Gastroesophageal sphincter (tissue), 4 donors: Measurements from ENCODE around the gene EPHB2. TPM values are rescaled to one million over a fixed set of nuclear protein-coding genes. Genes with fewer than 3 reads are reported as not detected.

ENCODE experiments used
- ATAC-seq: fragments of 150-250 bp; one replicate; pipeline ENCODE4 v1.9.1; 2016; ENCODE audit warnings: mild to moderate bottlenecking, moderate library complexity
- H3K27ac ChIP-seq, 4 donors: fragments of 200-600 bp; sonication (generic) in 3 of 4; 1 replicate in 3 of 4; 2 replicates in 1 of 4; pipeline ENCODE4 v1.5.1; 2016 to 2019
- H3K27me3 ChIP-seq: fragments of 200-600 bp; sonication (generic); one replicate; pipeline ENCODE4 v1.5.1; 2019
- H3K36me3 ChIP-seq, 2 donors: fragments of 200-600 bp; sonication (generic); one replicate each; pipeline ENCODE4 v1.5.1; 2019; ENCODE audit warnings: control low read depth in 1 of 2
- H3K4me1 ChIP-seq, 3 donors: fragments of 200-600 bp; sonication (generic); 1 replicate in 2 of 3; 2 replicates in 1 of 3; pipeline ENCODE4 v1.5.1; 2016 to 2019; ENCODE audit warnings: control low read depth in 2 of 3
- H3K4me3 ChIP-seq, 2 donors: fragments of 200-600 bp; sonication (generic); one replicate each; pipeline ENCODE4 v1.5.1; 2019; ENCODE audit warnings: mild to moderate bottlenecking in 1 of 2, moderate library complexity in 1 of 2
- H3K9me3 ChIP-seq, 3 donors: fragments of 200-600 bp; sonication (generic); one replicate each; pipeline ENCODE4 v1.5.1; 2017 to 2019; ENCODE audit warnings: control low read depth in 2 of 3
- CTCF ChIP-seq, 4 experiments: fragments of 200-600 bp in 2 of 4; fragments of 450-650 bp in 2 of 4; sonication (generic) in 1 of 4; IDR thresholded peaks; one replicate each; pipeline ENCODE4 v1.5.1; 2017 to 2019; ENCODE audit warnings: antibody characterized with exemption in 4 of 4, mild to moderate bottlenecking in 2 of 4, moderate library complexity in 2 of 4
- EP300 ChIP-seq: sonication (generic); formaldehyde crosslinking; IDR thresholded peaks from one replicate; pipeline ENCODE4 v1.6.1; 2017; ENCODE audit warnings: antibody characterized with exemption, mild to moderate bottlenecking
- POLR2A ChIP-seq, 2 donors: fragments of 450-650 bp; IDR thresholded peaks; one replicate each; pipeline ENCODE4 v1.6.1; 2017; ENCODE audit warnings: antibody characterized with exemption in 2 of 2, mild to moderate bottlenecking in 2 of 2, moderate library complexity in 1 of 2
- POLR2AphosphoS5 ChIP-seq: sonication (generic); formaldehyde crosslinking; IDR thresholded peaks from one replicate; pipeline ENCODE4 v1.6.1; 2017; ENCODE audit warnings: antibody characterized with exemption
- WGBS, 2 donors: methylation state at CpG; one replicate each; pipeline ENCODE4 v1.1.5; 2018; ENCODE audit warnings: low coverage in 1 of 2; 5-methylcytosine and 5-hydroxymethylcytosine counted together
- total RNA-seq, 4 donors: library from RNA; depleted of rRNA; stranded (reverse); fragments of >200 nt; gene quantifications; one replicate each; pipeline ENCODE4 v1.1.0, GENCODE V29; 2016

The EPHB2 gene
- total RNA-seq, 4 donors from 2014 or later = 2.0 to 5.9 (median 2.6) TPM

GRCh38 chr1:22916471-22916820 lies 205.8 kb downstream of the EPHB2 start:
- TF ChIP-seq EP300 = no peak
- no peak for TF ChIP-seq POLR2A (IDR thresholded peaks at IDR 0.05)
- no peak for TF ChIP-seq POLR2AphosphoS5
- TF ChIP-seq CTCF (IDR thresholded peaks at IDR 0.05) = no peak
- ATAC-seq = no peak
- Histone ChIP-seq H3K4me3 (no peak overlapping the region), H3K27me3 (peaks cover 16% of the 10 kb centered on the region), H3K36me3 (no peaks in the 10 kb centered on the region), H3K9me3 (no peaks in the 10 kb centered on the region), H3K27ac (no peak overlapping the region), H3K4me1 (peaks cover 0 to 28% (median 0%) of the 10 kb centered on the region in 3 donors)
- no CpG with 5 or more reads among the region's 12 CpGs for WGBS, 2 donors

DNA sequence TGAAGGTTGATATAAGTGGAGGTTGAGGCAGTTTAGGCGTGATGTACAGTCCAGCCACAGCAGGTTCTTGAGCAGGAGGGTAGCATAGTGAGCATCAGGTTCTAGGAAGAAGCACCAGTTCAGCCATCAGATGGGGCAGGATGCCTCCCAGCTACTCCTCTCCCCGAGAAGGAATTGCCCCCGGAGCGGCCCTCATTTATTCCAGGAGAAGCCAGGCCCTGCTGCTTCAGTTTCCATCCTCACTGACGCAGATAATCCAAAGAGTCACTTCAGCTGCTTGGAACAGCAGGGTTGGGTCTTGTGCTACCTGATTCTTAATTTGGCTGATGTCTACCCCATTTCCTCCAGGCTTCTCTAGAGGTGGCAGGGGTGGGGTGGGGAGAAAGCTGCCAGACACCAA lies 207.3 kb downstream of the EPHB2 start:
- Histone ChIP-seq H3K9me3 (no peaks in the 10 kb centered on the region), H3K27me3 (peaks cover 11% of the 10 kb centered on the region), H3K36me3 (no peaks in the 10 kb centered on the region), H3K4me1 (peaks cover 0 to 30% (median 0%) of the 10 kb centered on the region in 3 donors), H3K27ac (no peak overlapping the region), H3K4me3 (no peak overlapping the region)
- WGBS, 2 donors = 84% methylated on average over 4 of the region's 5 CpGs; no CpG with 5 or more reads in 1 of the 2 donors
- ATAC-seq = no peak
- TF ChIP-seq EP300 (no peak), POLR2A (IDR thresholded peaks at IDR 0.05) (no peak), CTCF (IDR thresholded peaks at IDR 0.05) (no peak), POLR2AphosphoS5 (no peak)

- Histone ChIP-seq H3K27me3 (peaks cover 12% of the 10 kb centered on the region), H3K27ac (no peak overlapping the region), H3K4me1 (peaks cover 0 to 30% (median 0%) of the 10 kb centered on the region in 3 donors), H3K9me3 (no peaks in the 10 kb centered on the region), H3K36me3 (no peaks in the 10 kb centered on the region), H3K4me3 (no peak overlapping the region)
- 73 to 80% methylated on average over 3 to 4 of the region's 4 CpGs for WGBS, 2 donors
- TF ChIP-seq EP300 = no peak
- no peak for TF ChIP-seq POLR2A (IDR thresholded peaks at IDR 0.05)
- no peak for TF ChIP-seq POLR2AphosphoS5
- no peak for TF ChIP-seq CTCF (IDR thresholded peaks at IDR 0.05)
- ATAC-seq = no peak
These were observed 208.0 kb downstream of the EPHB2 start for GRCh38 chr1:22918644-22919043.

DNA sequence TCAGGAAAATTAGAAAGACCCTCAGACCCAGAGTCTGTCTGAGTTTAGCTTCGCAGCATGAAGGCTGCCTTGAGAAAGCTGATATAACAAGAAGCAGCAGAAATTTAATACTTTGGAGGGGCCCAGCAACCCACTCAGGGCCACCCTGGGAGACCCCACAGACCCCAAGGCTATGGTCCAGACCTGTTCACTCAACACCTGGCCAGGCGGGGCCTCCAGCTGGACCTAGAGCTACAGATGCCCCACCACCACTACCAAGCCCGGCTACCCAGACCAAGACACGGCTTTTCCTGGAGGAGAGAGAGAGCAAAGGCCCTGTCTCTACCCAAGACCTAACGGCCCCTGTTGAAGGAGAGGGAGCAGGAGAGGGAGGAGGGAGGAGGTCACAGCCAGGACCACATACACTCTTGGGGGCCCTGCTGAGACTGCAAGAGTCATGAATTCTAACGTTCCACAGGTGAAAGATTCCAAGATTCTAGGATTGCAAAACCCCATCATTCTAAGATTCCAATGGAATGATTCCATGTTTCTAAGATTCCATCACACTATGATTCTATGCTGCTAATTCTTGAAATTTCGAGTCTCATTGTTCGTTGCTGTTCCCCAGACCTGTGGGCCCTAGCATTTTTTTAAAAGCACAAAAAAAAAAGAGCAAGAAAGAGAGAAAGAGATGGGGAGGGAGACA lies 208.8 kb downstream of the EPHB2 start:
- H3K27ac ChIP-seq = no peak overlapping the region

More for the DNA sequence above, 208.8 kb downstream of the EPHB2 start:
- TF ChIP-seq EP300 = no peak
- no peak for TF ChIP-seq POLR2AphosphoS5
- TF ChIP-seq POLR2A (IDR thresholded peaks at IDR 0.05) = no peak
- TF ChIP-seq CTCF (IDR thresholded peaks at IDR 0.05) = no peak
- Histone ChIP-seq H3K4me1 (peaks cover 0 to 30% (median 0%) of the 10 kb centered on the region in 3 donors), H3K36me3 (no peaks in the 10 kb centered on the region), H3K4me3 (no peak overlapping the region), H3K27me3 (peaks cover 17% of the 10 kb centered on the region), H3K9me3 (no peaks in the 10 kb centered on the region)
- no peak for ATAC-seq
- 62 to 90% methylated on average over 4 to 5 of the region's 8 CpGs for WGBS, 2 donors
